ENCODE measurements around the gene PIK3AP1.

The PIK3AP1 gene

GRCh38 chr10:96641396-96642295 is 78.7 kb downstream of the PIK3AP1 start:
- no peak for DNase-seq

DNA sequence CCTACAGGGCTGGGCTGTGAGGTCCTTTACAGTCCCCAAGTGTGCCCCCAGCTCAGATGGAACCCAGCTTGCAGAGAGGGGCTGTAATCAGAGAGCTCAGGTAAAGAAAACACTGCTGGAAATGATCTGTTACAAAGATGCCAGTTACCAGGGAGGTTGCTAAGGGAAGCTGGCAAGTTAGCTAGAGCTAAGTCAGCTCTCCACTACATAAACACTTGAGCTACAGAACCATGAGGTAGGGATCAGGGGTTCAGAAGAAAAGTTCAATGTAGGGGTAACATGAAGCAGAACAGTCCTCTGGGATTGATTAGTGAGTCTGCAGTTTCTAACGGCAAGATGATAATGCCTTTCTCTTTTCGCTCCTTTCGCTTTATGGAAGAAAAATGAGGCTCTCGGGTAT is 80.4 kb downstream of the PIK3AP1 start:
- DNase-seq: no peak

DNA sequence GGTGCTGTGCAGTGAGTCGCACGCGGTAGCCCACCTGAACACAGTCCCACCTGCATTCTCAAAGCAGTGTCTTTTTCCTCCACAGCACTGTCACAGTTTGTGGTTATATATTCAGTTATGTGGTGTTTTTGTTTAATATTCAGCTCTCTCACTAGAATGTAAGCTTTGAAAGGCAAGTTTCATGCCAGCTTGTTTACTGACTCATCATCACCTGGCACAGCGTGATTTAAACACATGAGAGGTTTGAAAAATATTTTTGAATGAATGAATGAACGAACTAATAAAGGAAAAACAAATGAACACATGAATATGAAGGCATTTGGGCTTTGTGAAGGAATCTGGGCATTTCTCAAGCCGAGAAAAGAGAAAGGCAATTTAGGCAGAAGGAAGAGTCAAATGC is 81.6 kb downstream of the PIK3AP1 start:
- no peak for DNase-seq

DNA sequence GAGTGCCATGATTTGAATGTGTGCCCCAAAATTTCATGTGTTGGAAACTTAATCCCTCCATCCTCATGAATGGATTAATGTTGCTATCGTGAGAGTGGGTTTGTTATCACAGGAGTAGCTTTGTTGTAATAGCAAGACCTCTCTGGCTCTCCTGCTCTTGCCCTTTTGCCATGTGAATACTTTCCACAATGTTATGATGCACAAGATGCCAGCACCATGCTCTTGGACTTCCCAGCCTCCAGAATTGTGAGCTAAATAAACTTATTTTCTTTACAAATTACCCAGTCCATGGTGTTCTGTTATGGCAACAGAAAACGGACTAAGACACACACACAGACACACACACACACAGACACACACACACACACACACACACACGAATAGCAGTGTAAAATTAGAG is 82.2 kb downstream of the PIK3AP1 start:
- no peak for DNase-seq

DNA sequence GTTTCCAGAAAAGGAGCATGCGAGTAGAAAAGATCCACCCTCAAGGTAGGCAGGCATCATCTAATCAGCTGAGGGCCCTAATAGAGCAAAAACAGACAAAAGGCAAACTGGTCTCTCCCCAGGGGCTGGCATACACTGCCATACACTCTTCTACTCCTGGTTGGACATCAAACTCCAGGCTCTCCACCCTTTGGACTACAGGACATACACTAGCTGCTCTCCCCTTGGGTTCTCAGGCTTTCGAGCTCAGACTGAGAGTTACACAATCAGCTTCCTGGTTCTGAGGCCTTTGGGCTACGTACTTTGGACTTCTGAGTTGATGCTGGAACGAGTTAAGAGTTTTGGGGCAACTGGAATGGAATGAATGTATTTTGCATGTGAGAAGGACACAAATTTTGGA is 82.6 kb downstream of the PIK3AP1 start:
- DNase-seq: no peak

- no peak for DNase-seq
Measured at GRCh38 chr10:96636551-96636950, 83.8 kb downstream of the PIK3AP1 start.

GRCh38 chr10:96632974-96633710 is 87.2 kb downstream of the PIK3AP1 start:
- no peak for DNase-seq

- DNase-seq: no peak
Measured at GRCh38 chr10:96627292-96627691, 93.0 kb downstream of the PIK3AP1 start.

DNA sequence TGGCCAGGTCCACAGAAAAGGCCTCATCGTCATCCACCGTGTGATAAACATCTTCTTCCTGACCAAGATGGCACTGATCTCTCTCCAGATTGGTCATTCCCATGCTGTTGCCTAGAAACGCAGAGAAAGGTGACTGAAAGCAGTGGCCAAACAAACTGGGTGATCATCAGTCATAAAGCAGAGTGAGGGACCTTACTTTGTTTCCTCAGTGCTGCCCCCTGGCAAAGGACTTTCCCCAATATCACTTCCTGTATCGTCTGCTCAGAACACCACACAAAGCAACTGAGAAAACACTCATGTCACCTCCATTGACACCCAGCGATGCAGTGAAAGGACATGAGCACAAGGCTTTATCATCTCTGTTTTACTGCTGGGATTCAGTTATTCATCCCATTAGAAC is 93.5 kb downstream of the PIK3AP1 start:
- DNase-seq: no peak

- DNase-seq: no peak
Measured at GRCh38 chr10:96625173-96625572, 95.1 kb downstream of the PIK3AP1 start.

DNA sequence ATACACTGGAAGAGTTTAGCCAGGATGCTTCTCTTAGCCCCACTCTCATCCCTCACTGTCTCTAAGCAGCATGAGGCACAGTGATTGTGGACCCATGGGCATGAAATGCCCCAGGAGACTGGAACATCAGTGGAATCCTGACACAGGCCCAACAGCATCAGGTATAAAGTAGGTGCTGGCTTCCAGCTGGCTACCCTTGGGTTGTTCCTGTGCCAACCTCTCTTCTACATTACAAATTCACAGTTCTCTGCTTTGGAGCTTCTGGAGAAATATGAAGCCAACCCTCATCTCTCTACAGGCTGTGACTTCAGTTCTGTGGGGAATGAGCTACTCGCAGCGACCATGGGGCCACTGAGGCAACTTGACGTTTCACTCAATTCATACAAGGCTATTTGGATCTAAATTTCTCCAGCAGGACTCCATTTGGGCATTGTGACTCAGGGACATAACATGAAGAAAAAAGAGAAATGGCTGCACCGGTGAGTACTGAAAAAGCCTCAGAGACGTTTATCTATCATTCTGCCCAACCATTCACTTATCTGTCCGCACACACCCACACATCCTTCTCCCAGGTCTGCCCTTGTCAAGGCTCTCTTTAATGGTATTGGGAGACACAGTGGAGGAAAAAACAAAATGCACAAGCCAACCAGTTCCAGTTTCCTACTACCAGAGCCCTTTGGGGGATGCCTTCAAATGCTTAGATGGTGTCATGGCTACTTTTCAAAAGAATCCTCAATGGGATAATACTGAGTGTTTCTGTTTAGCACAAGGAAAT is 98.1 kb downstream of the PIK3AP1 start:
- no peak for DNase-seq

GRCh38 chr10:96619796-96620773 is 100.2 kb downstream of the PIK3AP1 start:
- DNase-seq: peak in 1 of 2 experiments; percentile 14

GRCh38 chr10:96619120-96619519 is 101.2 kb downstream of the PIK3AP1 start:
- DNase-seq: no peak

DNA sequence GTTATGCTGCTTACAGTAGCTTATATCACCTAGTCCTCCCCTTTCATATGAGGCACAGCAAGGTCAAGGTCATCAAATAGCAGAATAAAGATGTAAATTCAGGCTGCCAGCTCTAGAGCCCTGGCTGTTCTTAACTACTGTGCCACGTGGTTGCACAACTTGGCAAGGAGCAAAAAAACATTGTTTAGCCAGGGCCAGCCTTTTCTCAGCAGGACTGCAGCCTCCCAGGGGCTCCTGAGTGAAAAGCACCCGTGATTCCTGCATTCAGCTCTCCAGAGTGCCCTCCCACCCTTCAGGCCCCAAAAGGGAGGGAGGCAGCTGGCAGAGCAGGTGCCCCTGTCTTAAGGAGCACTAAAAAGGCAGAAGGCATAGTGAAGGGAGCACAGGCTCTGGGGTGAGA is 101.7 kb downstream of the PIK3AP1 start:
- peak in 1 of 2 experiments; percentile 58 for DNase-seq

DNA sequence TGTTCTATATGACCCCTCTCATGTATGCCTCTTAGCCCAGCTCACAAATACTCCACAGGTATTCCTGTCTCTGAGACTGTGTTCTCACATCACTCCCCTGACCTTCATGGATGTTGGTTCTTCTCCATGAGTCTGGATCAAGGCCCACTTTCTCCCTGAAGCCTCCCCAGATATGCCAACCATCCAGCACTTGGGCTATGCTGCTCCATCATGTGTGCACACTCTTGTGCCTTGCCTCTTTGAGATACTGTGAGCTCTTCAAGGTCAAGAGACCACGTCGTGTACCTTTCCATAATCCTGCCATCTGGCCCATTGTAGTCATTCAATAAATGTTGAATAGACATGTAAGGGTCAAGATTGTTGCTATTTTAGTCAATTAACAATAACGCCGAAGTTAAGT is 103.4 kb downstream of the PIK3AP1 start:
- no peak for DNase-seq

- peak in 1 of 2 experiments; percentile 81 for DNase-seq
Measured at GRCh38 chr10:96614515-96614914, 105.8 kb downstream of the PIK3AP1 start.

DNA sequence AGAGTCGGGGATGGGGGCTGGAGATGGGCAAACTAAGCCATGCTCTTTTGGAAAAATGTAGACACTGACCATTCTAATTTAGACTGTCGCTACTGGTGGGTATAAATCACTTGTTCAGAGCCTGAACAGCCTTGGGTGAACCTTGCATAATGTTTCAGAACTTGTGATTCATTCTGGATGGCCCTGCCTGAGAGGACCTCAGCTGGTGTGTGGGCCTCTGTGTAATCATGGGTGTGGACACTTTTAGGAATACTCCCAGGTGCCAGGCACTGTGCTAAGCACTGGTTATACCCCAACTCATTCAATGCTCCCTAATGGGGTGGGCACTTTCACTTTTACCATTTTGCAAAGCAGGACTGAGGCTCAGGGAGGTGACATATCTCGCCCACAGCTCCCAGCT is 106.7 kb downstream of the PIK3AP1 start:
- no peak for DNase-seq

- peak in 1 of 2 experiments; percentile 9 for DNase-seq
Measured at GRCh38 chr10:96612055-96612830, 108.1 kb downstream of the PIK3AP1 start.

DNA sequence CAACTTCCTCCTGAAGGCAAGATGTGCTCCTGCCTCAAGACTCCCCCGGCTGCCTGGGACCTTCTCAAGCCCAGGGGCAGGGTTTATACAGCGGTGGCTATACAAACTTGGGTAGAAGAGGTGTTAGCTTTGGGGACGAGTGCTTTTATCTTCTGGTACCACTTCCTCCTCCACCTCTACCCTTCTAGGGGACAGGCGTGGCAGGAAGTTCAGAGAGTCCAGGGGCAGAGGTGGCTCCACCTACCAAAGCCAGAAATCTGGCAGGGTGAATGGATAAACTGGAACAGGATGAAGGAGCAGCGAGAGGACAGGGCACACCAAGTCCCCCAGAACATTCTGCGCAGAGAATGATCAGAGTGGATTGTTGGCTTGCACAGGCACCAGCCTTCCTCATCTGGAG is 109.5 kb downstream of the PIK3AP1 start:
- no peak for DNase-seq

GRCh38 chr10:96609510-96609909 is 110.8 kb downstream of the PIK3AP1 start:
- DNase-seq: no peak

- DNase-seq: no peak
Measured at GRCh38 chr10:96608805-96609204, 111.5 kb downstream of the PIK3AP1 start.
